Endothelial cell of umbilical vein (primary cell): ENCODE measurements around the gene PITX2. TPM values are rescaled to one million over a fixed set of nuclear protein-coding genes. Genes with fewer than 3 reads are reported as not detected.

Experiments
- BruUV-seq: library from RNA; stranded (reverse); fragments of 400-500 nt; replicated peaks from 2 replicates; lab custom pipeline; 2021; lab: Mats Ljungman, UMichigan
- CTCF ChIA-PET: fragments of 300-600, 350-600 bp; sonication (Branson Sonifier 250); formaldehyde crosslinking; loops from one replicate; lab custom pipeline; 2021; ENCODE audit warnings: antibody characterized with exemption, inconsistent platforms; lab: Charles Lee
- POLR2A ChIA-PET: fragments of 300-600, 350-600 bp; sonication (Branson Sonifier 250); formaldehyde crosslinking; loops from one replicate; lab custom pipeline; 2021; ENCODE audit warnings: antibody characterized with exemption, inconsistent platforms; lab: Charles Lee
- DNase-seq: peaks from one replicate; pipeline ENCODE4 v3.0.0-alpha.2; 2011; ENCODE audit warnings: low read depth, low spot score
- FAIRE-seq: peaks from 2 replicates; lab custom pipeline; 2011; peaks lifted over from hg19 to GRCh38; lab: Jason Lieb, UNC
- H2AFZ ChIP-seq: 2 replicates; pipeline ENCODE4 v1.6.0; 2012; ENCODE audit warnings: low read depth, low read length, control low read depth, inconsistent platforms
- H3K27ac ChIP-seq: 2 replicates; pipeline ENCODE4 v1.5.1; 2011; ENCODE audit warnings: low read depth, mild to moderate bottlenecking, control low read depth, low read length, moderate library complexity; ENCODE audit not compliant: insufficient read depth
- H3K27me3 ChIP-seq, 2 experiments: 2 replicates each; pipeline versions ENCODE4 v1.6.0 to v1.6.1; 2011; ENCODE audit warnings: low read length in 2 of 2, mixed read lengths in 1 of 2; ENCODE audit not compliant: control insufficient read depth in 2 of 2, insufficient read depth in 2 of 2
- H3K36me3 ChIP-seq, 2 experiments: 2 replicates in 1 of 2; 3 replicates in 1 of 2; pipeline ENCODE4 v1.5.1; 2011; ENCODE audit warnings: low read length in 2 of 2, mild to moderate bottlenecking in 1 of 2, moderate library complexity in 1 of 2; ENCODE audit not compliant: control insufficient read depth in 2 of 2, insufficient read depth in 2 of 2; ENCODE audit errors: extremely low read depth in 1 of 2
- H3K4me1 ChIP-seq: 3 replicates; pipeline ENCODE4 v1.5.1; 2011; ENCODE audit warnings: mild to moderate bottlenecking, low read length; ENCODE audit not compliant: control insufficient read depth, insufficient read depth; ENCODE audit errors: extremely low read depth
- H3K4me2 ChIP-seq: 2 replicates; pipeline ENCODE4 v1.6.1; 2011; ENCODE audit warnings: low read length, control low read depth, mixed read lengths; ENCODE audit not compliant: insufficient read depth
- H3K4me3 ChIP-seq, 3 experiments: fragments of 200-600 bp in 1 of 3; sonication (generic), shearing (Covaris generic) in 1 of 3; replicated peaks in 1 of 3; 2 replicates each; pipeline ENCODE4 v1.5.1; 2011 to 2016; ENCODE audit warnings: control low read depth in 3 of 3, low read length in 3 of 3, mild to moderate bottlenecking in 2 of 3, inconsistent platforms in 1 of 3, low read depth in 1 of 3, moderate library complexity in 1 of 3; ENCODE audit not compliant: insufficient read depth in 1 of 3
- H3K79me2 ChIP-seq: 2 replicates; pipeline ENCODE4 v1.6.0; 2012; ENCODE audit warnings: low read length, inconsistent platforms; ENCODE audit not compliant: control insufficient read depth, insufficient read depth
- H3K9ac ChIP-seq: replicated peaks from 2 replicates; pipeline ENCODE3; 2011; ENCODE audit warnings: low read length, control low read depth; ENCODE audit not compliant: insufficient read depth; ENCODE audit errors: extremely low read depth
- H3K9me1 ChIP-seq: replicated peaks from 3 replicates; pipeline ENCODE4 v1.6.0; 2011; ENCODE audit warnings: mild to moderate bottlenecking, low read length; ENCODE audit not compliant: control insufficient read depth, insufficient read depth; ENCODE audit errors: extremely low read depth
- H3K9me3 ChIP-seq: replicated peaks from 2 replicates; pipeline ENCODE4 v1.5.1; 2012; ENCODE audit warnings: low read length, inconsistent platforms; ENCODE audit not compliant: control insufficient read depth, insufficient read depth
- H4K20me1 ChIP-seq: replicated peaks from 2 replicates; pipeline ENCODE3; 2011; ENCODE audit warnings: mild to moderate bottlenecking, low read length; ENCODE audit not compliant: control insufficient read depth, insufficient read depth; ENCODE audit errors: extremely low read depth
- EZH2 ChIP-seq: IDR thresholded peaks from 2 replicates; pipeline ENCODE4 v1.6.1; 2012; ENCODE audit warnings: borderline replicate concordance, low read depth, mild to moderate bottlenecking, moderate library complexity, low read length, inconsistent platforms; ENCODE audit not compliant: severe bottlenecking
- FOS ChIP-seq: IDR thresholded peaks from 2 replicates; pipeline ENCODE4 v1.6.1; 2011; ENCODE audit warnings: mild to moderate bottlenecking, low read length, moderate library complexity, borderline replicate concordance; ENCODE audit not compliant: insufficient read depth
- GATA2 ChIP-seq: IDR thresholded peaks from 2 replicates; pipeline ENCODE4 v1.7.0; 2011; ENCODE audit warnings: low read depth, mild to moderate bottlenecking, moderate library complexity, mixed read lengths, low read length; ENCODE audit not compliant: insufficient read length, insufficient read depth
- POLR2AphosphoS5 ChIP-seq: IDR thresholded peaks from 2 replicates; pipeline ENCODE4 v1.6.1; 2012; ENCODE audit warnings: low read depth, mild to moderate bottlenecking, control low read depth, low read length, moderate library complexity; ENCODE audit not compliant: insufficient read depth
- dilution Hi-C: fragments of 300-500 bp; cut with MboI; formaldehyde crosslinking; loops from one replicate; pipeline ENCODE4 v1.15.0; 2019; ENCODE audit warnings: low sequenced_read_pairs; ENCODE audit not compliant: extremely low pct_ligation_motif_present
- intact Hi-C: fragments of 100-400 bp; cut with micrococcal nuclease; formaldehyde crosslinking; loops from one replicate; pipeline ENCODE4 v1.10.0; 2022
- polyA plus RNA-seq, 4 experiments: library from polyadenylated mRNA; depleted of rRNA in 3 of 4; stranded (reverse) in 3 of 4; unstranded in 1 of 4; fragments of >200 nt; gene quantifications; 2 replicates each; pipeline versions ENCODE4 v1.2.1 to v1.2.3, GENCODE V29; 2011 to 2012; ENCODE audit warnings: missing spikeins in 1 of 4
- total RNA-seq: library from RNA; stranded (reverse); gene quantifications from 2 replicates; pipeline ENCODE4 v1.2.3, GENCODE V29; 2021

The PITX2 gene
- total and polyA plus RNA-seq, 2 donors (not counting 3 experiments of a cell fraction or from before 2014, with no cell fraction given), result 0.04 to 0.31 TPM

DNA sequence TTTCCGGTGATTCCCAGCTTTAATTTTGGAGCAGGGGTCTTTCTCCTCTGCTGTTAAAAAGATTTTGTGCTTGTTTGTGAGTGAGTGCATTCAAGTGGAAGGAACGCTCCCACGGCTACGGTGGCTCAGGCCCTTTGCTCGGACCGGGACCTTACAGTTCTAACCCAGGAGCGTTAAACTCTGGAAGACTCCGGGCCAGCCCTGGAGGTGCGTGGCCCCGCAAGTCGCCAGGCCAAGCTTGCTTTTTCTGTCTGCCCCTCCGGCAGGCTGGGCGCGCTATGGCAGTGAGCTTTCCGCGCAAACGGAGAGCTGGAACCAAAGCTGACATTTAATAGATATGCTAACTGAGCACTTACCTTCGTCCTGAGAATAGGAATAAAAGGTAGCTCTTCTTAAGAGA is 18.3 kb upstream of the PITX2 start:
- H3K9me3 ChIP-seq, result no peaks in the 10 kb centered on the region
- TF ChIP-seq GATA2 (no peak), FOS (no peak), EZH2 (peak; percentile 73)
- H3K9me1 ChIP-seq, result no peaks in the 10 kb centered on the region
- ChIA-PET CTCF (no interaction called here), POLR2A (no interaction called here)
- H3K27me3 ChIP-seq, result peaks cover 76 to 96% of the 10 kb centered on the region in 2 experiments
- H3K79me2 ChIP-seq, result no peaks in the 10 kb centered on the region
- H3K27ac ChIP-seq, result no peak overlapping the region
- H3K4me3 ChIP-seq, result no peak overlapping the region
- intact Hi-C loops, result no loop called here
- H4K20me1 ChIP-seq, result no peaks in the 10 kb centered on the region
- H3K4me2 ChIP-seq, result no peak overlapping the region
- no peaks in the 10 kb centered on the region for H3K4me1 ChIP-seq
- H3K36me3 ChIP-seq, result no peaks in the 10 kb centered on the region
- no peak overlapping the region for H2AFZ ChIP-seq
- dilution Hi-C loops, result no loop called here
- no peak for DNase-seq
- H3K9ac ChIP-seq, result no peak overlapping the region
- FAIRE-seq, result no peak
- BruUV-seq, result no TSS peak

DNA sequence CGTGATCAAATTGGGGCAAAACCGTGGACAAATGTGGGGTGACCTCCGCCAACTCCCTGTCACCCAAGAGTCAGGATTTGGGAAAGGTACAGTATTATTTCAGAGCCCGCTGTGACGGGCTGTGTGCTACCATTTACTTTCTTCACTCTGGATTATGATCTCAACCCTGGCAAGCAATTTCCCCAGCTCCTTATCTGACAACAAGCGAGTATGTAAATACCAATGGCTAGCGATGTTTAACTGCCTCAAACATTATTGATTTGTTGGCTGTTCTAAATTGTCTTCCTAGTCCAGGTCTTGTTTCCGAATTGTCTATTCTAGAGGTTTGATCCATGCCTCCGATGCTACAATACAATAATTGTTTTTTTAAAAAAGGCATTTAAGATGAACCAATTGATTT is 17.7 kb upstream of the PITX2 start:
- ChIA-PET CTCF (interaction anchor here (0.8 to 1.0 kb wide), 2 partner anchors 23 to 1214 kb away, joined by 3 read pairs; no protein-coding TSS in a partner anchor), POLR2A (no interaction called here)
- Histone ChIP-seq H3K4me2 (no peak overlapping the region), H3K36me3 (no peaks in the 10 kb centered on the region), H3K27ac (no peak overlapping the region), H3K4me3 (no peak overlapping the region), H3K9ac (no peak overlapping the region), H3K27me3 (peaks cover 76 to 97% of the 10 kb centered on the region in 2 experiments), H2AFZ (no peak overlapping the region), H3K9me3 (no peaks in the 10 kb centered on the region), H3K79me2 (no peaks in the 10 kb centered on the region), H3K9me1 (no peaks in the 10 kb centered on the region), H4K20me1 (no peaks in the 10 kb centered on the region), H3K4me1 (no peaks in the 10 kb centered on the region)
- dilution Hi-C loops, result no loop called here
- TF ChIP-seq GATA2 (no peak), POLR2AphosphoS5 (no peak), EZH2 (peak; percentile 64)
- intact Hi-C loops, result no loop called here
- no TSS peak for BruUV-seq
- FAIRE-seq, result no peak
- no peak for DNase-seq
